ENCODE results near the gene RAD23B.

DNA sequence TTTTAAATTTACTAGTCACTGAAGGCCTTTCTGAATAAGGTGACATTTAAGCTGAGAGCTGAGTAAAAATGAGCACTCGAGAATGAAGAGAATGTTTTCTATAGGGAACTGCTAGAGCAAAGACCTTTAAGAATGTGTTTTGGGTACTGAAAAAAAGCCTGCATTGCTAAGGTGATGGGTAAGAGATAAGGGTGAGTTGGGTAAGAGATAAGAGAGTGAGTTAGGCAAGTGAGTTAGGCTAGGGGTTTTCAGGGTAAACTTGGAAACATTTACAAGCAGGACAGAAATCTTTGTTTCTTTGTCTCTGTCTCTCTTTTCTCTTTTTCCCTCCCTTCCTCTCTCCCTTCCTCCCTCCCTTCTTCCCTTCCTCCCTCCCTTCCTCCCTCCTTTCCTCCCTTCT is 5.6 kb downstream of the RAD23B start:
- TF ChIP-seq, protein P1, sequence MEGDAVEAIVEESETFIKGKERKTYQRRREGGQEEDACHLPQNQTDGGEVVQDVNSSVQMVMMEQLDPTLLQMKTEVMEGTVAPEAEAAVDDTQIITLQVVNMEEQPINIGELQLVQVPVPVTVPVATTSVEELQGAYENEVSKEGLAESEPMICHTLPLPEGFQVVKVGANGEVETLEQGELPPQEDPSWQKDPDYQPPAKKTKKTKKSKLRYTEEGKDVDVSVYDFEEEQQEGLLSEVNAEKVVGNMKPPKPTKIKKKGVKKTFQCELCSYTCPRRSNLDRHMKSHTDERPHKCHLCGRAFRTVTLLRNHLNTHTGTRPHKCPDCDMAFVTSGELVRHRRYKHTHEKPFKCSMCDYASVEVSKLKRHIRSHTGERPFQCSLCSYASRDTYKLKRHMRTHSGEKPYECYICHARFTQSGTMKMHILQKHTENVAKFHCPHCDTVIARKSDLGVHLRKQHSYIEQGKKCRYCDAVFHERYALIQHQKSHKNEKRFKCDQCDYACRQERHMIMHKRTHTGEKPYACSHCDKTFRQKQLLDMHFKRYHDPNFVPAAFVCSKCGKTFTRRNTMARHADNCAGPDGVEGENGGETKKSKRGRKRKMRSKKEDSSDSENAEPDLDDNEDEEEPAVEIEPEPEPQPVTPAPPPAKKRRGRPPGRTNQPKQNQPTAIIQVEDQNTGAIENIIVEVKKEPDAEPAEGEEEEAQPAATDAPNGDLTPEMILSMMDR (IDR thresholded peaks at IDR 0.05 in 2 of 3, conservative IDR thresholded peaks at IDR 0.05 in 1 of 3; ENCODE audit: borderline replicate concordance in 1 of 3, insufficient read depth in 1 of 3, low read depth in 2 of 3, low read length in 2 of 3), result no peak
- no peak for TF ChIP-seq EZH2 (IDR thresholded peaks at IDR 0.05)
- TF ChIP-seq SIN3A (IDR thresholded peaks at IDR 0.05; ENCODE audit: low read depth), result no peak
- TF ChIP-seq TCF7L2 (IDR thresholded peaks at IDR 0.05; ENCODE audit: borderline replicate concordance, extremely low read depth, insufficient read depth, insufficient read length), result no peak
- no peak for TF ChIP-seq POLR2AphosphoS5 (IDR thresholded peaks at IDR 0.05; ENCODE audit: low read depth, low read length)
- no peak for TF ChIP-seq POLR2A (IDR thresholded peaks at IDR 0.05; ENCODE audit: borderline replicate concordance, extremely low read depth, insufficient read depth, insufficient read length)
- TF ChIP-seq, protein P2, sequence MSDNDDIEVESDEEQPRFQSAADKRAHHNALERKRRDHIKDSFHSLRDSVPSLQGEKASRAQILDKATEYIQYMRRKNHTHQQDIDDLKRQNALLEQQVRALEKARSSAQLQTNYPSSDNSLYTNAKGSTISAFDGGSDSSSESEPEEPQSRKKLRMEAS (IDR thresholded peaks at IDR 0.05), result no peak
- no peak for TF ChIP-seq ZNF274 (IDR thresholded peaks at IDR 0.05; ENCODE audit: low read depth, low read length)
- no peak for TF ChIP-seq REST (IDR thresholded peaks at IDR 0.05; ENCODE audit: low read depth)
- TF ChIP-seq YY1 (IDR thresholded peaks at IDR 0.05; ENCODE audit: extremely low read depth, insufficient replicate concordance, low read depth, low read length), result no peak
- no peak for TF ChIP-seq FOSL1 (IDR thresholded peaks at IDR 0.05; ENCODE audit: low read depth)
- no peak for TF ChIP-seq SRF (IDR thresholded peaks at IDR 0.05; ENCODE audit: low read depth)
- no peak for TF ChIP-seq ZFX (IDR thresholded peaks at IDR 0.05)
- TF ChIP-seq, protein P3, sequence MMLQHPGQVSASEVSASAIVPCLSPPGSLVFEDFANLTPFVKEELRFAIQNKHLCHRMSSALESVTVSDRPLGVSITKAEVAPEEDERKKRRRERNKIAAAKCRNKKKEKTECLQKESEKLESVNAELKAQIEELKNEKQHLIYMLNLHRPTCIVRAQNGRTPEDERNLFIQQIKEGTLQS (IDR thresholded peaks at IDR 0.05), result no peak
